ACC112 (cell line): ENCODE data around the gene JPH3.

ENCODE experiments used
- H2AFZ ChIP-seq: fragments of 200-600 bp; sonication (generic); one replicate; pipeline ENCODE4 v1.6.0; 2017; ENCODE audit warnings: antibody characterized with exemption, low read length; ENCODE audit not compliant: unreplicated experiment
- H3K27ac ChIP-seq: fragments of 200-600 bp; sonication (generic); 2 replicates; pipeline ENCODE4 v1.5.1; 2014; ENCODE audit warnings: low read depth, mild to moderate bottlenecking, antibody characterized with exemption, low read length, moderate library complexity
- H3K27me3 ChIP-seq: fragments of 200-600 bp; sonication (generic); 2 replicates; pipeline ENCODE4 v1.6.1; 2014; ENCODE audit warnings: mild to moderate bottlenecking, antibody characterized with exemption, low read length, moderate library complexity, mixed read lengths; ENCODE audit not compliant: insufficient read depth
- H3K36me3 ChIP-seq: fragments of 200-600 bp; sonication (generic); 2 replicates; pipeline ENCODE4 v1.6.1; 2016; ENCODE audit warnings: mild to moderate bottlenecking, antibody characterized with exemption, low read length, moderate library complexity, mixed read lengths; ENCODE audit not compliant: insufficient read depth
- H3K4me1 ChIP-seq: fragments of 200-600 bp; sonication (generic); one replicate; pipeline ENCODE4 v1.6.1; 2016; ENCODE audit warnings: low read length, mixed read lengths; ENCODE audit not compliant: insufficient read depth, unreplicated experiment, control insufficient read depth
- H3K4me3 ChIP-seq: fragments of 200-600 bp; sonication (generic); 2 replicates; pipeline ENCODE4 v1.5.1; 2014; ENCODE audit warnings: mild to moderate bottlenecking, low read depth, low read length
- H3K79me2 ChIP-seq: fragments of 200-600 bp; sonication (generic); one replicate; pipeline ENCODE4 v1.6.0; 2016; ENCODE audit warnings: low read length; ENCODE audit not compliant: control insufficient read depth, unreplicated experiment, insufficient read depth

JPH3 gene

GRCh38 chr16:87741700-87742415 lies 139.6 kb downstream of the JPH3 start:
- Histone ChIP-seq H3K4me3 (no peak overlapping the region), H3K36me3 (no peaks in the 10 kb centered on the region), H3K79me2 (no peaks in the 10 kb centered on the region), H2AFZ (no peak overlapping the region), H3K27ac (no peak overlapping the region), H3K4me1 (no peaks in the 10 kb centered on the region), H3K27me3 (no peaks in the 10 kb centered on the region)

- H3K36me3 ChIP-seq = no peaks in the 10 kb centered on the region
- H2AFZ ChIP-seq = no peak overlapping the region
- no peak overlapping the region for H3K27ac ChIP-seq
- no peaks in the 10 kb centered on the region for H3K79me2 ChIP-seq
- no peak overlapping the region for H3K4me3 ChIP-seq
- no peaks in the 10 kb centered on the region for H3K4me1 ChIP-seq
- H3K27me3 ChIP-seq = no peaks in the 10 kb centered on the region
These were observed 140.6 kb downstream of the JPH3 start for GRCh38 chr16:87742781-87743490.

DNA sequence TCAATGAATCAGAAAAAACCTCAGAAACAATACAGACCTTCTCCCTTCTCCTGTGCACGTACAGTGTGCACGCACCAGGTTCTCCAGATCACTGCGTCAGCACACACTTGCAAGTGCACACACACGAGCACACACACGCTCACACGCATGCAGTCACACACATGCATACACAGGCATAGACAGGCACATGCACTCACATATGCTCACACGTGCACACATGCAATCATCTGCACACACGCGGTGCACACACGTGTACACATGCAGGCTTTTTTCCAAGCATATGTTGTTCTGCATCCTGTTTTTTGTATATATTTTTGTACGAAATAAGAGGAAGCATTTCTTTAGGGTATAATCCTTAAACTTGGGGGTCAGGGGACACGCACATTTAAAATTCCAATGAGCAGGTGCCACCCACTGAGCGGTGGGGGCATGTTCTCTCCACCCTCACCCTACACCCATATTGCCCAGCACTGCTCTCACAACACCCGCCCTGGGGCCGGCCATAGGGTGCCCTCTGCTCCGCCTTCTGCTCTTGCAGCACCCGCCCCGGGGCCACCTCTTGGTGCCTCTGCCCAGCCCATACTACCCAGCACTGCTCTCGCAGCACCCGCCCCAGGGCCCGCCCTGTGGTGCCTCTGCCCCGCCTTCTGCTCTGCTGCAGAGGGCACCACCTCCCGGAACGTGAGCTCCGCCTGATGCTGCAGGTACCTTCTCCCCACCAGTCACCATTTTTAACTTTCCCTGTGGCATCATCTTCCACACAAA lies 142.6 kb downstream of the JPH3 start:
- Histone ChIP-seq H3K36me3 (no peaks in the 10 kb centered on the region), H3K27ac (no peak overlapping the region), H2AFZ (no peak overlapping the region), H3K4me1 (no peaks in the 10 kb centered on the region), H3K27me3 (no peaks in the 10 kb centered on the region), H3K79me2 (no peaks in the 10 kb centered on the region), H3K4me3 (no peak overlapping the region)

GRCh38 chr16:87746178-87746577 lies 143.9 kb downstream of the JPH3 start:
- Histone ChIP-seq H3K4me3 (no peak overlapping the region), H3K27ac (no peak overlapping the region), H3K79me2 (no peaks in the 10 kb centered on the region), H3K4me1 (no peaks in the 10 kb centered on the region), H2AFZ (no peak overlapping the region), H3K36me3 (no peaks in the 10 kb centered on the region), H3K27me3 (no peaks in the 10 kb centered on the region)
